Measurements from ENCODE around the gene ZNF292.

DNA sequence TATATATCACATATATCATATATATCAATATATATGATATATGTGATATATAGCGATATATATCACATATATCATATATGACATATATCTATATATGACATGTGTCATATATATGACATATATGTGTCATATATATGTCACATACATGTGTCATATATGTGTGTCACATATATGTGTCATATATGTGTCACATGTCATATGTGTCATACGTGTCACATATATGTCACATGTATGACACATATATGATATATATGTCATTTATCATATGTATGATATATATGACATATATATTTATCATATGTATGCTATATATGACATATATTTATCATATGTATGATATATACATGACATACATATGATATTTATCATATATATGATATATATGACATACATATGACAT, 27.6 kb upstream of the ZNF292 start:
- TF ChIP-seq, protein P1, sequence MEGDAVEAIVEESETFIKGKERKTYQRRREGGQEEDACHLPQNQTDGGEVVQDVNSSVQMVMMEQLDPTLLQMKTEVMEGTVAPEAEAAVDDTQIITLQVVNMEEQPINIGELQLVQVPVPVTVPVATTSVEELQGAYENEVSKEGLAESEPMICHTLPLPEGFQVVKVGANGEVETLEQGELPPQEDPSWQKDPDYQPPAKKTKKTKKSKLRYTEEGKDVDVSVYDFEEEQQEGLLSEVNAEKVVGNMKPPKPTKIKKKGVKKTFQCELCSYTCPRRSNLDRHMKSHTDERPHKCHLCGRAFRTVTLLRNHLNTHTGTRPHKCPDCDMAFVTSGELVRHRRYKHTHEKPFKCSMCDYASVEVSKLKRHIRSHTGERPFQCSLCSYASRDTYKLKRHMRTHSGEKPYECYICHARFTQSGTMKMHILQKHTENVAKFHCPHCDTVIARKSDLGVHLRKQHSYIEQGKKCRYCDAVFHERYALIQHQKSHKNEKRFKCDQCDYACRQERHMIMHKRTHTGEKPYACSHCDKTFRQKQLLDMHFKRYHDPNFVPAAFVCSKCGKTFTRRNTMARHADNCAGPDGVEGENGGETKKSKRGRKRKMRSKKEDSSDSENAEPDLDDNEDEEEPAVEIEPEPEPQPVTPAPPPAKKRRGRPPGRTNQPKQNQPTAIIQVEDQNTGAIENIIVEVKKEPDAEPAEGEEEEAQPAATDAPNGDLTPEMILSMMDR (IDR thresholded peaks at IDR 0.05; ENCODE audit: low read depth, low read length), result no peak
- TF ChIP-seq EZH2phosphoT487 (IDR thresholded peaks at IDR 0.05; ENCODE audit: low read depth), result no peak

All from OCI-LY3 (cell line).